GM21717 (cell line): ENCODE measurements around the gene LRRC51.

Experiments
- ATAC-seq: cut with Tn5 transposase; IDR thresholded peaks from one replicate; pipeline ENCODE4 v1.9.1; 2021; ENCODE audit warnings: mild to moderate bottlenecking, moderate library complexity; ENCODE audit not compliant: unreplicated experiment

The LRRC51 gene

GRCh38 chr11:72069787-72070251, 10.8 kb upstream of the LRRC51 start:
- ATAC-seq: peak; percentile 65

- ATAC-seq: no peak
These were observed 10.2 kb upstream of the LRRC51 start for GRCh38 chr11:72070491-72070890.

- no peak for ATAC-seq
These were observed 8.3 kb upstream of the LRRC51 start for GRCh38 chr11:72072348-72072747.

- ATAC-seq: no peak
These were observed 5.5 kb upstream of the LRRC51 start for GRCh38 chr11:72075109-72075508.

- no peak for ATAC-seq
These were observed 4.9 kb upstream of the LRRC51 start for GRCh38 chr11:72075756-72076155.

GRCh38 chr11:72078477-72078876, 2.2 kb upstream of the LRRC51 start:
- no peak for ATAC-seq

- ATAC-seq: peak; percentile 31
These were observed 778 bp upstream of the LRRC51 start for GRCh38 chr11:72079819-72080325.

GRCh38 chr11:72081184-72081644, 564 bp downstream of the LRRC51 start:
- no peak for ATAC-seq

GRCh38 chr11:72081821-72082453, 1.3 kb downstream of the LRRC51 start:
- no peak for ATAC-seq

GRCh38 chr11:72083414-72083813, 2.8 kb downstream of the LRRC51 start:
- ATAC-seq: no peak

- no peak for ATAC-seq
These were observed 3.4 kb downstream of the LRRC51 start for GRCh38 chr11:72084076-72084475.

GRCh38 chr11:72084965-72085364, 4.3 kb downstream of the LRRC51 start:
- no peak for ATAC-seq

- ATAC-seq: no peak
These were observed 5.1 kb downstream of the LRRC51 start for GRCh38 chr11:72085621-72086351.

GRCh38 chr11:72088076-72088808, 7.6 kb downstream of the LRRC51 start:
- no peak for ATAC-seq

- no peak for ATAC-seq
These were observed 10.6 kb downstream of the LRRC51 start for GRCh38 chr11:72091292-72091691.

GRCh38 chr11:72098741-72099140, 18.1 kb downstream of the LRRC51 start:
- no peak for ATAC-seq

- no peak for ATAC-seq
These were observed 19.4 kb downstream of the LRRC51 start for GRCh38 chr11:72100009-72100408.

GRCh38 chr11:72100462-72100861, 19.8 kb downstream of the LRRC51 start:
- ATAC-seq: no peak

GRCh38 chr11:72102162-72102561, 21.5 kb downstream of the LRRC51 start:
- no peak for ATAC-seq

GRCh38 chr11:72102631-72102945, 21.9 kb downstream of the LRRC51 start:
- no peak for ATAC-seq

- ATAC-seq: peak; percentile 78
These were observed 22.5 kb downstream of the LRRC51 start, which contains the start of gene LAMTOR1 for GRCh38 chr11:72102946-72103753. TSS of gene LAMTOR1 (minus strand) at chr11:72103297. CDS start at chr11:72103224, 73 bp downstream.
